KBM-7 (cell line): ENCODE data around the gene ZCCHC12.
"Not testable (repeated sequence)": the region's sequence is repeated elsewhere in the genome, so short reads cannot be mapped to it uniquely, and the experiment has no call there.

Source experiments
- DNase-seq: peaks from one replicate; pipeline ENCODE4 v3.0.0-alpha.2; 2015
- in situ Hi-C: fragments of 300-500 bp; cut with MboI; formaldehyde crosslinking; loops from 2 replicates; pipeline ENCODE4 v1.14.3; 2020; ENCODE audit warnings: low sequenced_read_pairs, low pct_unique_long_range_greater_than_20kb, mixed read lengths

Gene ZCCHC12

DNA sequence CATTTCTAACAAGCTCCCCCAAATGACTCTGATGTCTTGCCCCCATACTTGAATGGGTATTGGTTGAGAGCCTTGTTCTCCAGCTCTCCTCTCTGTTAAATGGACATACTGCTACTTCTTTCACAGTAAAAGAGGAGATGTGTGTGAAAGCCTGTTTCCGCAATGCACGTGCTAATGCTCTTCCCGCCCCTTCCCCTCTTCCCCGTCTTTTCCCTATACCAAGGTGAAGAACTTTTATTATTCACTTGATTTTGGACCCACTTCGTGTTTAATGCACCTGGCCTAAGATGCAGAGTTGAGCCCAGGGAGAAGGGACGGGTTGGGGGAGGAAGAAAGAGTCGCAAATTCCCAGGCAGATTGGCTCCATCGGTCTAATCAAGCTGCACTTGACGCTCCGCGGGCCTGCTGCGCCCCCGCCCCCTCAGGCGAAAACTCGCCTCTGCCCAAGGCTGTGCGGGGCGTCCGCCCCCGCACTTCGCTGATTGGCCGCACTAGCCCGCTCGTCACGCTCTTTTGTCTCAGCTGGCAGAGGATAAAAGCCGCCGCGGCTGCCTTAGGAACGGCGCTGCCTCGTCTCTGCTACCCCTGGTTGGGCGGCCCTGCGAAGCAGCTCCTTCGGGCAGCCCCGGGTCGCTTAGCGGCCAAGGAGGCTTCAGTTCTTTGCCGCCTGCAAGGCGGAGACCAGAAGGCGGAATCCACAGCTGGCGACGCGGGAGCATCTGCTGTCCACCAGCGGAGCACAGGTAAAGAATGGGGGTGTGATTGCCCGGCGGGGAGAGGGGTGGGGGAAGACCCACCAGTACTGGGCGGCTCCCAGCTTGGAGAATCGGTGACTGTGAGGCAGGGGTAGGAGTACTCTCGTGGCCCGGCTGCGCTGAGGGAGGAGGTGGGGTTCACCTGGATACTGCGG is at the start of gene ZCCHC12:
ZCCHC12 (plus strand) TSS at position 562 of the 910 bp plus-strand sequence. CDS start 1,421 bp downstream, outside the sequence.
- DNase-seq: peak; percentile 87
- in situ Hi-C loops: loop anchor here (25.0 kb wide), 2 partner anchors 211 to 361 kb away; no protein-coding TSS in a partner anchor

DNA sequence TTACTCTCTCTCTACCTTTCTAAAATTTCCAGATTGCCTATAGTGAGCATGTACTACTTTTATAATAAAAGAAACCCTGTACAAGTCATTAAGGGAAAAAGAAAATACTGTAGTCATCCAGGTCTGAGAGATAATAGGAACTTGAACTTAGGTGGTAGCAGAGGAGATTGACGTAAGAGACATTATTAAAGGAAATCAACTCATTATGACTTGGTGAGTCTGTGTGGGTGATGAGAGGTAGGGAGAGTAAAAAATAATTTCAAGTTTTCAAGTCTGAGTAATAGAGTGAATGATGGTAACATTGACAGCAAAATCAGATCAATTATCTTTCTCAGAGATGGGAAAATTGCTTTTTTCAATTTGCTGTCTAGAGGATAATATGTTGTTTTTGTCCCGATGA is 44.0 kb upstream of the ZCCHC12 start:
- DNase-seq: no peak
- in situ Hi-C loops: no loop called here

DNA sequence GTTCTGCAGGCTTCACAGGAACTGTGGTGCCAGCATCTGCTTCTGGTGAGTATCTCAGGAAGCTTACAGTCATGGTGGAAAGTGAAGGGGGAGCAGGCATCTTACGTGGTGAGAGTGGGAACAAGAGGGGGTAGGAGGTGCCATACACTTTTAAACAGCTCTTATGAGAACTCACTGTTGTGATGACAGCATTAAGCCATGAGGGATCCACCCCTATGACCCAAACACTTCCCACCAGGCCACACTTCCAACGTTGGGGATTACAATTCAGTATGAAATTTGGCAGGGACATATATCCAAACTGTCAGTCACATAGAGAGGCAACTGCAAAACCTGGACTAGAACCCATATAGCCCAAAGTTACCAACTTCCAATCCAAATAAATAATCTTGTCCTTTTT is 43.1 kb upstream of the ZCCHC12 start:
- in situ Hi-C loops: no loop called here

DNA sequence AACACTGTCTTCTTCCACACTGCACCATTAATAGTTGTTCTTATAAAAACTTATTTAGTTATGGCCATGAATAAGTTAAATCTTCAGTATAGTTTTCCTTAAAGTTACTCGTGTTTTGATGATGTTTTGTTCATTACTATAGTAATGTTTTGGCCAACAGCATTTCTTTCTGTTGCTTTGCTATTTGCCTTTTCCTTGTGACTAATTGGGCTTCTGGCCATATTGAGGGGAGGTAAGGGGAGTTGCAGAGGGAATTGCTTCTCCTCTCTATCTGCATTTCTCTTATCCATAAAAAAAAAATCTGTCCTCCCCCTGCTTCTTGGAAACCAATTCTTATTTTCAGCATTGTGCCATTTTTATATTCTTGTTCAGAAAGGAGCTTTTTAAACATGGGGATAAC is 42.7 kb upstream of the ZCCHC12 start:
- in situ Hi-C loops: no loop called here
- no peak for DNase-seq

More for the DNA sequence above, 43.1 kb upstream of the ZCCHC12 start:
- DNase-seq: no peak

DNA sequence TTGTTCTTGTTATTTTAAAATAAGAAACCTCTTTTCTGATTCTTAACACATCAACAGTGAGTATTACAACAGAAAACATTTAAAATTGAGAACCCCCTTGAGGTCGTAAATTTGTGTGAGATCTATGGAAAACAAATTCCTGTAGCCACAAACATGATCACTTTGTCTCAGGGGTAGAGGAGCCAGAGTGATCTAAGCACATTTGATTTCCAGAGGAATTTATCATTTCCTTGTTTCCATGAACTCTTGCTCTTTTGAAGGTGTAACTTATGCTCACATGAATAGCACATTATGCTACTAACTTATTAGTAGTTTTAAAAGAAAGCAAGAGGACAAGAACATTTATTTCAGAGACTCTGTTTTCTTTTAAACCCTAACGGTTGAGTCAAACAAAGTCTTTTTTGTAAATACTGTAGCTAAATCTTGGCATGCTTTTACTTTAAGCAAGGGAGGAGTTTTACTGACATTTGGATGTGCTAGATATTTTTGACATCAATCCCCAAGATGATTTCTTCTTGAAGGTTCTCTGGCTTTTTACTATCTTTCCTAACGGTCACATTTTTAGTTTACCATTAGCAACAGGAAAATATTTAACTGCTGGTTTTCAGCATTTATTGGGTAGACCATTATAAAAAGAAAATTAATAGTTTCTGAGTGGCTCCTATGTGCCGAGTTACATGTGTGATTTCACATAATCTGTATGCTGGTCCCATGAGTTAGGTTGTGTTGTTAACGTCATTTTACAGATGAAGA is 27.9 kb upstream of the ZCCHC12 start:
- no peak for DNase-seq
- in situ Hi-C loops: no loop called here

DNA sequence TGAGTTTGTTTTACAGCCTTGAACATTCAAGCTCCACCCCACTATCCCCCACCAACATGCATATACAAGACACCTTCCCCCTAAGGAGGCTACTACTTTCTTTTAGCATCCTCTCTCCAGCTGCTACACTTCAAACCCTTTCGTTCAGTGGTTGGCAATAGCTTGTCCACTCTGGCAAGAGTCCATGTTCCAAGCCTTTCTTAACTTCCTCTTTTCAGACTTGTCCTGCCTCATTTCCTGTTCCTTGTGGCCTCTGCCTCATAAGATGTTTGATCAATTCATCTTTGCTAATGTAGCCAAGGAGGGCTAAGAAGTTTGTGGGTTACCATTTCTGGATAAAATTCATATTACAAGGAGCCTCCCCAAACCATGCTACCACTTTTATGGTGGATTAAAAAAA is 20.8 kb upstream of the ZCCHC12 start:
- in situ Hi-C loops: loop anchor here (25.0 kb wide), 2 partner anchors 191 to 341 kb away; no protein-coding TSS in a partner anchor
- peak; percentile 87 for DNase-seq

DNA sequence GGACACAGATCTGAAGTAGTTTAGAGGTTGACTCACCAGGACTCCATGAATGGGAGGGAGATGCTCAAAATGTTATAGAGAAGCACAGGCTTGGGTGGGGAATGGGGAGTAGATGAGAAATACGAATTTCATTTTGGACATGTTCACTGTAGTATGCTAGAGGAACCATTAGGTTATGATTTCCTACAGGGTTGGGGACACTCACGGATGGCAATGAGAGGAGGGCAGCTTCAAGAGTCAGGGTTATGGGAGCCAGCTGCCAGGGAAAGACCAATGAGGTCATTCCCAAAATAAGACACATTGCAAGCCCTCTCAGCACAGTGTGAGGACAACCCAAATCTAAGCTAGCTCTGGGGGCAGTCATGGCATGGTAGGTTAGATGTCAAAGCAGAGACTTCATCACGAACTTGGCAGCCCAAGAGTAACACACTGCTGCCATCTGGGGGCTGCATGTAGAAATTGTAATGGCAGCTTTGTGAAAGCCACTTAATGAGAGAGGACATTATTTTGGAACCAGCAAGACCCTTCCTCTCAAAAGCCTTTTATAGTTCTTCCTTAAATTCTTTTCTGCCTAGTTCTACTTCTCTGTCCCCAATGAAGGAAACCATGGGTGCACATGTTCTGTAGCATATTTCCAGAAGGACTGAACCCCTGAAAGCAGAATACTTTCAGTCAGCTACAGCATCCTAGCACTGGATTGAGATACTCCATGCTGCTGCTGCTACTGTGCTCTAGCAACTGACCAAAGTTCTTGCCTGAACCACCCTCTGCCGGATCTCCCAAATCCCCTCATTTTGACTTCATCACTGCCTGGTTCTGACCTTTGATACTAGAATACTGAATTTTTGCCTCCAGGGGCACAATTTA is 16.2 kb upstream of the ZCCHC12 start:
- DNase-seq: peak; percentile 70
- in situ Hi-C loops: loop anchor here (25.0 kb wide), 2 partner anchors 195 to 345 kb away; no protein-coding TSS in a partner anchor

DNA sequence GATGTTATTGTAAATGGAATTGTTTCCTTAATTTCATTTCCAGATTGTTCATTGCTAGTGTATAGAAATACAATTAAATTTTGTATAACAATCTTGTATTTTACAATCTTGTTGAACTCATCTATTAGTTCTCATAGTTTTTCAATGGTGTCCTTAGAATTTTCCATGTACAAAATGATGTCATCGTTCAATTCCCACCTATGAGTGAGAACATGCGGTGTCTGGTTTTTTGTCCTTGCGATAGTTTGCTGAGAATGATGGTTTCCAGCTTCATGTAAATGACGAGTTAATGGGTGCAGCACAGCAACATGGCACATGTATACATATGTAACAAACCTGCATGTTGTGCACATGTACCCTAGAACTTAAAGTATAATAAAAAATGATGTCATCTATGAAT is 6.4 kb upstream of the ZCCHC12 start:
- DNase-seq: not testable (repeated sequence)
- in situ Hi-C loops: loop anchor here (25.0 kb wide), 2 partner anchors 205 to 355 kb away; no protein-coding TSS in a partner anchor

DNA sequence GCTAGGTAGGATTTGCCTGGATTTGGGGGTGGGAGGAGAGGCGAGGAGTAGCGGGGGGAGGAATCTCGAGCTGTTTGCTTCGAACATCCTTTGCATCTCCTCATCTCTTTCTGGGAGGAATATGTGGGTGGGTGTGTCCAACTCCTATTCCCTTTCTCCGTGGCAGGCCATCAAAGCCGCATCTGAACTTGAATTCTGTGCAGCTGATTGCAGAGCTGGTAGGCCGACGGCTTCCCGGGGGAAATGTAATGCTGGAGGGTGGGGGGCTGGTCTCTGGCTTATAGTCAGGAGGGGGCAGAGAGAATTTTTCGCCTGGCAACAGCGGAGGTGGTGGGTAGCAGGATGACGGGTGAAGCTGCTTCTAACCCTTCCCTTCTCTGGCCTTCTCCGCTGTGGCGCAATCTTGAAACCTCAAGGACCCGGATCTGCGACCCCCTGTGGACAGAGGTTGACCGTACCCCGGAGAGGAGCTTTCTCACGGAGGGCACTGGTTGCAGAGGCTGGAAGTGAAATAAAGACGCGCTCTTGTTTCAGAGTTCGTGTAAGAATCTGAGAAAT is 628 bp downstream of the ZCCHC12 start:
- in situ Hi-C loops: loop anchor here (25.0 kb wide), 2 partner anchors 212 to 362 kb away; no protein-coding TSS in a partner anchor
- DNase-seq: peak; percentile 45

DNA sequence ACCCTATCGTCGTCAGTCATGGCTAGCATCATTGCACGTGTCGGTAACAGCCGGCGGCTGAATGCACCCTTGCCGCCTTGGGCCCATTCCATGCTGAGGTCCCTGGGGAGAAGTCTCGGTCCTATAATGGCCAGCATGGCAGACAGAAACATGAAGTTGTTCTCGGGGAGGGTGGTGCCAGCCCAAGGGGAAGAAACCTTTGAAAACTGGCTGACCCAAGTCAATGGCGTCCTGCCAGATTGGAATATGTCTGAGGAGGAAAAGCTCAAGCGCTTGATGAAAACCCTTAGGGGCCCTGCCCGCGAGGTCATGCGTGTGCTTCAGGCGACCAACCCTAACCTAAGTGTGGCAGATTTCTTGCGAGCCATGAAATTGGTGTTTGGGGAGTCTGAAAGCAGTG is 1.6 kb downstream of the ZCCHC12 start:
- DNase-seq: no peak
- in situ Hi-C loops: no loop called here

DNA sequence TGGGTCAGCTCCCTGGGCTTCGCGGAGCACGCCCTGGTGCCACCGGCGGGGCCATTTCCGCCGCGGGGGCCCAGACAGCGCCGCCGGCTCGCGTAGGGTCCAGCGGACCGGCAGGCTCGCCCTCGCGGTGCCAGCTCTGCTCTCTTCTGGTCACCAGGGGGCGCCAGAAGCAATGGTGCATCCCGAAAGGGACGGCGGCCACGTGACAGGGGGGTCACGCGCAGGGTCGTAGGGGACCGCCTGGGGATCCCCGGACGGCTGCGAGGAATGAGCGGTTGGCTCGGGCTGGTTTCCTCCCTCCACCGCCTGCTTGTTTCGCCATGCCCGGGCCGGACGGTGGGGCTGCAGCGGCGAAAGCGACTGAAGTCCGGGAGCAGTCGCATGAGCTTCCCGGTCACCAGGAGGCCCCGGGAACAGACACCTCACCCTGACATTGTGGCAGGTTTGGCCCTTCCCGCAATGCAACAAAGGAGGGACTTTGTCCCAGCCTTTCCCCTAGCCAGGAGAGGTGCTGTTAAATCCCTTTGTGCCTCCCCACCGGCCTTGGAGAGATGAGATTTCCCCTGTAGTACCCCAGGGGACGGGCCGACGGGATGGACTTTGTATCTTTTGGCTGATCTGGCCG is 15.8 kb downstream of the ZCCHC12 start:
- DNase-seq: peak; percentile 82
- in situ Hi-C loops: no loop called here

DNA sequence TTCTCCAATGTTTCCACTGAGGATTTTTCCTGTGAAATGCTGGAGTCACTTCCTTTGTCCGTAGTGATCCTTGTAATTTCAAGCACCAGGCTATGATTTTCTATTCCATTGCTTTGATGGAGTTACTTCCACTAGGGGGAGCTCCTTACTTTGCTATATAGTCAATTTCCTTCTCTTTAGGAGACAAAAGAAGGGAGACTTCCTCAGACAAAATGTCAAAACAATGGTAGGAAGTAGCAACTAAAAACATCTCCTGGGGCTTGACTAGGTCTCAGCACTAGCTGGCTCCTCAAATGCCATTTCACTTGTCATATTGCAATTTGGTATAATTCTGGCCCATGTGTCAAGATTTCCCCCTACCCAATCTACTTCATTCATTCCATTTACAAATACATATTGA is 24.1 kb downstream of the ZCCHC12 start:
- in situ Hi-C loops: no loop called here
- peak; percentile 79 for DNase-seq

DNA sequence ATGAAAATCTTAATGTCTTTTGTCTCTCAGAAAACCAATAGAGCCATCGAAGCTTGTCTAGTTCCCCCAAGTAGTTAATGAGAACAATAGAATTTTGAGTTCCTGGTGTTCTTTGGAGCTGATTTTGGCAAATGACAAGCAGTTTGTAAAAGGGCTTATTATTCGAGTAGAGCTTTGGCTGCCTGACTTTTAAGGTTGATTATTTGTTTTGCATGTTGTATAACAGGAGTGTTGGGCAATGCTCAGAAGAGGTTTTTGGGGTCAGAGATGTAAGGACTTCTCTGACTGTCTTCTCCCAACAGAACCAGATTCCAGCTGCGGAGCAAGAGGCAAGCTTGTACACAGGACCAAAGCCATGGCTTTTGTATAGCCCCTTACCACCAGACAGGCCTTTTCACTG is 30.0 kb downstream of the ZCCHC12 start:
- DNase-seq: no peak
- in situ Hi-C loops: no loop called here

DNA sequence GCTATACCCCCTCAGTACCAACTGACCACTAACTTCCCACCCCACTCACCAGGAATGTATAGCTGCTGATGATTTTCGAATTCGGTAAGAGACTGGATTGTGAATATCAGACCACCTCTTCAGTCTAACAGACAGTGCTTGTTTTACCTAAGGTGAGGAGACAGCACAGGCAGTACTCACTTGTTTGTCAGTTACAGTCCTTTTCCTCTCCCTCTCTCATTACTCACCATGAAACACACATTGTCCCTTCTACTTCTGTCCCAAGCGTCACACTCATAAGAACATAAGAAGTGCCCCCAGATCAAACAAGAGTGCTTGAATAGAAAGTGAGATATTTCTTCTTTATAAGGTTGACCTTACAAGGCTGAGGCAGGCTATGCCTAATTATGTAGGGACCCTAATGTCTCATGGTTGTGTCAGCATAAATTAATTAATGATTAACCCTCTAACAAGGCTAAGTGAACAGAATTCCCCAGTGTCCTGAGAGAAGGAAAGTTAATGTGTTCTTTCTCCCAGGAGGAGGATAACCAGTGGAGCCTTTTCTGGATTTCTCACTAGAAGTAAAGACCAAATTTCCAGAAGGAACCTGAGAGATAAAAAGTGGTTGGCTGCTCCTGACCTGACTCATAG is 32.2 kb downstream of the ZCCHC12 start:
- no peak for DNase-seq
- in situ Hi-C loops: no loop called here

DNA sequence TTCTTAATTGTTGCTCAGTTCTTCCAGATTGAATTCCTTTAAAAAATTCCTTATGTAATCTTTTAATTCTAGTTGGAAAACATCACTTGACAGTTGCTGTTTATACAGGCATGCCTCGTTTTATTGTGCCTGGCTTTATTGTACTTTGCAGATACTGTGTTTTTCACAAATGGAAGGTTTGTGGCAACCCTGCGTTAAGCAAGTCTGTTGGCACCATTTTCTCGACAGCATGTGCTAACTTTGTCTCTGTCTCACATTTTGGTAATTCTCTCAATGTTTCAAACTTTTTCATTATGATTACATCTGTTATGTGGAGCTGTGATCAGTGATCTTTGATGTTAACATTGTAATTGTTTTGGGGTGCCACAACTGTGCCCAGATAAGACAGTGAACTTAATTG is 33.4 kb downstream of the ZCCHC12 start:
- in situ Hi-C loops: no loop called here
- no peak for DNase-seq

DNA sequence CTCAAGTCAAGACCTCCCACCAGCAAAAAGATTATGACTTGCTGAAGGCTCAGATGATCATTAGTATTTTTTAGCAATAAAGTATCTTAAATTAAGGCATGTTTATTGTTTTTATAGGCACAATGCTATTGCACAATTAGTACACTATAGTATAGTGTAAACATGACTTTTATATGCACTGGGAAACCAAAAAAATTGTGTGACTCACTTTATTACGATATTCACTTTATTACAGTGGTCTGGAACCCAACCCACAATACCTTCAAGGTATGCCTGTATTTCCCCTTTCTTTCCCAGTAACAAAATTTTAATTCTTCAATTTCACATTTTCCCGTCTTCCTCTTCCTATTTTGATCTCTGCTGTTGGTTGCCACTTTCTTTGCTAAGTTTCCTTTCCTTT is 37.7 kb downstream of the ZCCHC12 start:
- no peak for DNase-seq
- in situ Hi-C loops: no loop called here

DNA sequence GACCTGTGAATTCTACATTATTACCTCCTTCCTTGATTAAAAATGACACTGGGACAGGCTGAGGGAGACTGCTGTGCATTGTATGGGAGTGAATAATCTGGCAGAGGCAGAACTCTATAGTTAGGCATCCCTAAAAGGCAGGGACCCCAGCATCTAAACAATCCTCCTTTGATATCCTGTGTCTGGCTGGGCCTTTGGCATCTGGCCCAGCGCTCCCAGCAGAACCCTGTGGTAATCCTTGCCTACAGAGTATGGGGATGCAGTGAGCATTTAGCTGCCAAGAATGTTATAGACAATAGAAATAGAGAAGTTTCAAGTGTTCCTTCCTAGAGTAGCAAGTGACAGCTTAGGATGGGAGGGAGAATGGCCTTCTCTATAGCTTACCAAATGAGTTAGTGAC is 38.5 kb downstream of the ZCCHC12 start:
- in situ Hi-C loops: no loop called here
- DNase-seq: no peak

DNA sequence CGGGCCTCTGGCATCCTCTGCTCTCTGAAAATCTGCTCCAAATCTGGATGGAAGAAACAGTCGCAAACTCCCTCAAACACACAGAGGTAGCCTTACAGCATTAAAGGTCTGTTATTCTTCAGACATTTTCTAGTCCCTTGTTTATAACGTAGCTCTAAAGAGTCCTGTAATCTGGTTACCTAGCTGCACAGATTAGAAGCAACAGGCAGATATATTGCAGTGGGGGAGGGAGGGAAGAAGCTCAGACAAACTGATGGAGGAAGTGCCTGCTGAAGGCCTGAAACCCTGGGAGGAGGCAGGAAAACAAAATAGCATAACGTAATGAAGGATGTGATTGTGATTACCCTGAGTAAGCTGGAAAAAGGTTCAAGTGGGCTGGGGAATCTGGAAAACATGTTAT is 39.4 kb downstream of the ZCCHC12 start:
- no peak for DNase-seq
- in situ Hi-C loops: no loop called here
